GM19452 (cell line): ENCODE data around the gene EBI3.
"Not testable (repeated sequence)": the region's sequence is repeated elsewhere in the genome, so short reads cannot be mapped to it uniquely, and the experiment has no call there.

ENCODE experiments used
- ATAC-seq: cut with Tn5 transposase; IDR thresholded peaks from one replicate; pipeline ENCODE4 v1.9.1; 2021; ENCODE audit not compliant: unreplicated experiment

The EBI3 gene

DNA sequence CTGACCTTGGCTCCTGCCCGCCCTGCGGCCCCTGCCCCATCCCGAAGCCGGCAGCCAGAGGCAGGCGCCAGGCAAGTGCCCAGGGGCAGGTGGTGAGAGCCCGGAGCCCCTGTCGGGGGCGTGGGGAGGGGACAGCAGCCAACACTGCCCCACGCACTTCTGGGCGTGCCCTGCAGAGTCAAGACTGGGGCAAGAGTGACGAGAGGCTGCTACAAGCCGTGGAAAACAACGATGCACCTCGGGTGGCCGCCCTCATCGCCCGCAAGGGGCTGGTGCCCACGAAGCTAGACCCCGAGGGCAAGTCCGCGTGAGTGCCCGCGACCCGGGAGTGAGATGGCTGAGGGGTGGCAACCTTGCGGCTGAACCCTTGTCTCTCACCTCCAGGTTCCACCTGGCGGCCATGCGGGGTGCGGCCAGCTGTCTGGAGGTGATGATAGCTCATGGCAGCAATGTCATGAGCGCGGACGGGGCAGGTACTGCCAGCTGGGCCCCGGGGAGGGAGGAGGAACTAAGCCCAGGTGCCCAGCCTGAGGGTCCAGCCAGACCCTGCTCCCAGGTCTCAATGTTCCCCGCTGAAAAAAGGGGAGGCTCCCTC is 29.5 kb upstream of the EBI3 start:
- ATAC-seq = no peak

- ATAC-seq = no peak
Observed at GRCh38 chr19:4200940-4201542, 28.3 kb upstream of the EBI3 start.

DNA sequence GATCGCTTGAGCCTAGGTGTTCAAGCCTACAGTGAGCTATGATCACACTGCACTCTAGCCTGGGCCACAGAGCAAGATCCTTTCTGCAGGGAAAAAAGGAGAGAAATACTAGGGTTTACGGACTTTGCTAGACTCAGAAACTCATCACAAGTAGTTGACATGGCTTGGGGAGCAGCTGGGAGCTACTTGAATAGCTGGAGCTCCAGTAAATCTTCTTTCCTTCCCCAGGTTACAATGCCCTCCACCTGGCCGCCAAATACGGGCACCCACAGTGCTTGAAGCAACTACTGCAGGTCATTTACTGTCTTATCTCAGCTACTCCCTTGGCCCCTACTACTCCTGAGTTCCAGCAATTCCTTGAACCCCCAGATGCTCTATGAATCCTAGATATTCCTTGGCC is 27.5 kb upstream of the EBI3 start:
- no peak for ATAC-seq

GRCh38 chr19:4206818-4207484 is 22.4 kb upstream of the EBI3 start:
- ATAC-seq = no peak

DNA sequence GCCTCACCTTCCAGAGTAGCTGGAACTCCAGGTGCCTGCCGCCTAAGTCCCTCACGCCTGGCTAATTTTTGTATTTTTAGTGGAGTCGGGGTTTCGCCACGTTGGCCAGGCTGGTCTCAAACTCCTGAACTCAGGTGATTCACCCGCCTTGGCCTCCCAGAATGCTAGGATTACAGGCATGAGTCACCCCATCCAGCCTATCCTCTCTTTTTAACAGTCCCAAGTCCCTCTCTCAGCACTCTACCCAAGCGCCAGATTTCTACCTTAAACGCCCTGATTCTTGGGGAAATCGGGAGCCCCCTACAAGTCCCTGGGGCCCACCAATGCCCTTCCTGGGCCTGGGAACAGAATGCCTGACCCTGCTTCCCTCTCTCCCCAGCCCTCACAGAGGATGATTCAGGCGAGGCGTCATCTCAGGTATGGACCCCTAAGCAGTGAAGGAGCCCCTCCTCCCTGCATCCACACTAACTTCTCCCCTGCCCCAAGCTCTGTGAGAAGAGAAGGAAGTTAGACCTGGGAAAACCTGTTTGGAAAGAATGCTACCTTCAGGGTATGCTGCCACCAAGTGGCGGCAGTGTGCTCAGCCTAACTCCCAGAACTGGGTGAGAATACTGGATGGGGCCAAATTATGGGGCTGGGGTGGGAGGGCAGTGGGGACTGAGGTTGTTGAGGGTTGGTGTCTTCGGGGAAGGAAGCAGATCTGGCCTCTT is 20.8 kb upstream of the EBI3 start:
- no peak for ATAC-seq

DNA sequence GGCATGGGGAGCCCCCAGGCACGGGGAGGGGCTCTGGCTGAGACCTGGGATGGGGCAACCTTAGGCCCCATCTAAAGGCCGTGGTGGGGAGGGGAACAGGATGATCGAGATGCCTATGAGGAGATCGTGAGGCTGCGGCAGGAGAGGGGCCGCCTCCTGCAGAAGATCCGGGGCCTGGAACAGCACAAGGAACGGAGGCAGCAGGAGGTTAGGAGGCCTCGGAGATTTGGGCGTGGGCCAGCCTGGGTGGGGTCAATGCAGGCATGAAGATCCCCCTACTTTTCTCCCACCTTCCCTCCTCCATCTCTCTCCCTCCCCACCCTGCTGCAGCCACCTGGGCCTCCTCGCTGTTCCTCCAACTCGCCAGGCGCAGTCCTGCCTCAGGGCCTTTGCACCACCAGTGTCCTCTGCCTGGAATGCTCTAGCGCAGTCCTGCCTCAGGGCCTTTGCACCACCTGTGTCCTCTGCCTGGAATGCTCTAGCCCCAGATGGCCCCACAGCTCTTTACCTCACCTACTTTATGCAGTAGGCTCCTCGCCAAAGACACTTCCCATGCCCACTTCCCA is 19.1 kb upstream of the EBI3 start:
- no peak for ATAC-seq

DNA sequence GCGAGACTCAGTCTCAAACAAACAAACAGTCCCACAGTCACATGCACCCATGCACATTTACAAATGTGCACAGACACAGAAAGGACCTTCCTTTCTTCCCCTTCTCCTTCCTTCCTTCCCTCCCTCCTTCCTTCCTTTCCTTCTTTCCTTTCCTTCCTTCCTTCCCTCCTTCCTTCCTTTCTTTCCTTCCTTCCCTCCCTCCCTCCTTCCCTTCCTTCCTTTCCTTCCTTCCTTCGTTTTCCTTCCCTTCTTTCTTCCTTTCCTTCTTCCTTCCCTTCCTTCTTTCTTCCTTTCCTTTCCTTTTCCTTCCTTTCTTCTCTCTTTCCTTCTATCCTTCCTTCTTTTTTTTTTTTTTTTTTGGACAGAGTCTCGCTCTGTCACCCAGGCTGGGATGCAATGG is 16.2 kb upstream of the EBI3 start:
- ATAC-seq = no peak

- ATAC-seq = no peak
Observed at GRCh38 chr19:4215807-4216206, 13.5 kb upstream of the EBI3 start.

- no peak for ATAC-seq
Observed at GRCh38 chr19:4216846-4217245, 12.5 kb upstream of the EBI3 start.

GRCh38 chr19:4217429-4218264 is 11.7 kb upstream of the EBI3 start:
- no peak for ATAC-seq

DNA sequence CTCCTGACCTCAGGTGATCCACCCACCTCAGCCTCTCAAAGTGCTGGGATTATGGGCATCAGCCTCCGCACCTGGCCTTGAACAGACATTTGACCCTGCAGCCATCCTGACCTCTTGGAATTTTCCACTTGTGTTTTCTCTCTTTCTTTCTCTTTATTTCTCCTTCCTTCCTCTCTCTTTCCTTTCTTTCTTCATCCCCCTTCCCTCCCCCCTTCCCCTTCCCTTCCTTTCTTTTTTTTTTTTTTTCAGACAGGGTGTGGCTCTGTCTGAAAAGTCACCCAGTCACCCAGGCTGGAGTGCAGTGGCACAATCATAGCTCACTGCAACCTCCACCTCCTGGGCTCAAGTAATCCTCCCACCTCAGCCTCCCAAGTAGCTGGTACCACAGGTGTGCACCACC is 10.8 kb upstream of the EBI3 start:
- ATAC-seq = not testable (repeated sequence)

DNA sequence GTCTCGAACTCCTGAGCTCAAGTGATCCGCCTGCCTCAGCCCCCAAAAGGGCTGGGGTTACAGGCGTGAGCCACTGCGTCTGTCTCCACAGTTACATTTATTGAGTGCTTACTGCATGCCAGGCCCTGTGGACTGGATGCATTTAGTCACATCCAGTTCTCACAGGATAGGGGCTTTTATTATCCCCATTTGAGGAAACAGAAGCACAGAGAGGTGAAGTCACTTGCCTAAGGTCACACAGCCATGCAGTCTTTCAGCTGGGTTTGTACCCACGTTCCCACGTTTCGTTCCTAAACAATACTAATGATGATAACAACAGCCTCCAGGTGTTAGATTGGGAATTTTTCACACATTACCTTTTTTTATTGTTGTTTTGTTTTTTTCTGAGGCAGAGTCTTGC is 9.1 kb upstream of the EBI3 start:
- no peak for ATAC-seq

DNA sequence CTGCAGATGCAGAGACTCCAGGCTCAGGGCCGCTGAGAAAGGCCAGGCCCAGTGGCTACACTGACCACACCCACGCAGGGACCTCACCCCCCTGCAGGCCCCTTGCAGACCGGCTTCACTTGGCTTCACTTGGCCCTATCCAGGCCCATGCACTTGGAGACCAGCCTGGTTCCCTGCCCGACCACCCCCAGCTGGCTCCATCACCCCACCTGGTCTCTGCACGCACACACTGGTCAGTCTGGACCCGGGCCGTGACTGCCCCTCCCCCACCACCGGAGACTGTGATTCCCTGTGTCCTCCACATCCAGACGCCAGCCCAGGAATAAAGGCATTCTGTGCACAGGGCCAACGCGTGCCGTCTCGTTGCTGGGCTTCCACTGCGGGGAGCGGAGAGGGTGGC is 4.9 kb upstream of the EBI3 start:
- ATAC-seq = no peak

GRCh38 chr19:4225885-4226284 is 3.4 kb upstream of the EBI3 start:
- ATAC-seq = no peak

GRCh38 chr19:4227771-4228170 is 1.6 kb upstream of the EBI3 start:
- ATAC-seq = no peak

DNA sequence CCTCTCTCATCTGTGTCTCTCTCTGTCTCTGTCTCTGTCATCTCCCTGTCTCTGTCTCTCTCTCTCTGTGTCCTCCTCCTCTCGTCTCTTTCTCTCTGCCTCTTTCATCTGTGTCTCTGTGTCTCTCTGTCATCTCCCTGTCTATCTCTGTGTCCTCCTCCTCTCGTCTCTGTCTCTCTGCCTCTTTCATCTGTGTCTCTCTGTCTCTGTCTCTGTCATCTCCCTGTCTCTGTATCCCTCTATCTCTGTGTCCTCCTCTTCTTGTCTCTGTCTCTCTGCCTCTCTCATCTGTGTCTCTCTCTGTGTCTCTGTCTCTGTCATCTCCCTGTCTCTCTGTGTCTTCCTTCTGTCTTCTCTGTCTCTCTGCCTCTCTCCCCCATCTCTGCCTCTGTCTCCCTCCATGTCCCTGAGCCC is 551 bp upstream of the EBI3 start:
- ATAC-seq = no peak

DNA sequence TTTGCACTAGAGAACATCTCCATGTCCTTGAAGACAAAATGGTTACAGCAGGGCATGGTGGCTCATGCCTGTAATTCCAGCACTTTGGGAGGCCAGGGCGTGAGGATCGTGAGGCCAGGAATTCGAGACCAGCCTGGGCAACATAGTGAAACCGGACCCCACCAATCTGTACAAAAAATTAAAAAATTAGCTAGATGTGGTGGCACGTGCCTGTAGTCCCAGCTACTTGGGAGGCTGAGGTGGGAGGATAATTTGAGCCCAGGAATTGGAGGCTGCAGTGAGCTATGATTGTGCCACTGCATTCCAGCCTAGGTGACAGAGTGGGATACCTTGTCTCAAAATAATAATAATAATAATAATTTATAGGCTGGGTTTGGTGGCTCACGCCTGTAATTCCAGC is 914 bp downstream of the EBI3 start:
- not testable (repeated sequence) for ATAC-seq

DNA sequence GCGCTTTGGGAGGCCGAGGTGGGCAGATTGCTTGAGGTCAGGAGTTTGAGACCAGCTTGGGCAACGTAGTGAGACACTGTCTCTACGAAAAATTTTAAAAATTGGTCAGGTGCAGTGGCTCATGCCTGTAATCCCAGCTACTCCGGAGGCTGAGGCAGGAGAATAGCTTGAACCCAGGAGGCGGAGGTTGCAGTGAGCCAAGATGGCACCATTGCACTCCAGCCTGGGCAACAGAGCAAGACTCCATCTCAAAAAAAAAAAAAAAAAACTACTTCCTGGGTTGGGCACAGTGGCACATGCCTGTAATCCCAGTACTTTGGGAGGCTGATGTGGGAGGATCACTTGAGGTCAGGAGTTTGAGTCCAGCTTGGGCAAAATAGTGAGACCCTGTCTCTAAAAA is 2.2 kb downstream of the EBI3 start:
- ATAC-seq = not testable (repeated sequence)

DNA sequence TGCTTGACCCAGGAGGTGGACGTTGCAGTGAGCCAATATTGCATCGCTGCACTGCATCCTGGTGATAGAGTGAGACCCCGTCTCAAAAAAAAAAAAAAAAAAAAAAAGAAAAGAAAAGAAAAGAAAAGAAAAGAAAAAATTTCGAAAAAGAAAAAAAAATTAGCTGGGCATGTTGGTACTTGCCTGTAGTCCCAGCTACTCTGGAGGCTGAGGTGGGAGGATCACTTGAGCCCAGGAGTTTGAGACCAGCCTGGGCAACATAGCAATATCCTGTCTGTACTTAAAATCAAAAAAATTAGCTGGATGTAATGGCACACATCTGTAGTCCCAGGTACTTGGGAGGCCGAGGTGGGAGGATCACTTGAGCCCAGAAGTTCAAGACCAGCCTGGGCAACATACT is 2.8 kb downstream of the EBI3 start:
- ATAC-seq = not testable (repeated sequence)

DNA sequence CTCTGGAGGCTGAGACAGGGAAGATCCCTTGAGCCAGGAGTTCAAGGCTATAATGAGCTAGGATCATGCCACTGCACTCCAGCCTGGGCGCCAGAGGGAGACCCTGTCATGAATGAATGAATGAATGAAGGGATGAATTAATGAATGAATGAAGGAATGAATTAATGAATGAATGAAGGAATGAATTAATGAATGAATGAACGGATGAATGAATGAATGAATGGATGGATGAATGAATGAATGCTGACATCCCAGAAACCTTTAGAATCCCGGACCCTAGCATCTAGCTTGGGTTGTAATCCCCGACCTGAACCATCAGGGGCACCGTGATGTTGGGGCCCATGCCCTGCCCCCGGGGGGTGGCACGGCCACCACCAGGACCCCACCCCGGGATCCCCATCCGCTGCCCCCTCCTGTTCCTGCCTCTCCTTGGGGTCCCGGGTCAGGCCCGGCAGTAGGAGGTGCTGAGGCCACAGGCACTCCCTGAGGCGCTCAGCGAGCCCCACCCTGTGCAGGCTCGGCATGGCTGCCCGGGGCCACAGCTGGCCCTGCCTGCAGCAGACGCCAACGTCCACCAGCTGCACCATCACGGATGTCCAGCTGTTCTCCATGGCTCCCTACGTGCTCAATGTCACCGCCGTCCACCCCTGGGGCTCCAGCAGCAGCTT is 3.4 kb downstream of the EBI3 start:
- no peak for ATAC-seq
